Measurements from ENCODE around the gene MLLT3.
"Not testable (repeated sequence)": the region's sequence is repeated elsewhere in the genome, so short reads cannot be mapped to it uniquely, and the experiment has no call there.

MLLT3 gene

GRCh38 chr9:20622330-20623020 lies at the start of gene MLLT3:
TSS of gene MLLT3 (minus strand) at chr9:20622499.
- peak; percentile 80 for DNase-seq (ENCODE audit: insufficient read length, low spot score)
- no peak for FAIRE-seq

DNA sequence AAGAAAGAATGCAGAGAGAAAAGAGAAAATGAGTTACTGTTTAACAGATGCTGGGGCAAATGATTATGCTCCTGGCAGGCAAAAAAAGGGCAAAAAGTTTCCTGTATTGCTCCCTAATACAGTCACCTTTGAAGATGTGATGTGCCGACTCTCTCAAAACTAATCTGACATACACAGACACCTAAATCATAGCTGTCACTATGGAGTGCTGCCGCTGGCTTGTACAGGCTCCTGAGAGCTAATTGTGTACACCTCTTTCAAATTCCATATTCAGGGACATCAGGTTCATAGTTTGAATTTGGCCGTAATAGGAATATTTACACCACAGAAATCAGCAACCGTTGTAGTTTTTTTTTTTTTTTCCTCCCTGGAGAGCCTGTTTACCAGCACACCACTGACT lies 49.3 kb upstream of the MLLT3 start:
- FAIRE-seq (no peak), DNase-seq (ENCODE audit: insufficient read length, low spot score) (no peak)

- FAIRE-seq: no peak
- no peak for DNase-seq (ENCODE audit: insufficient read length, low spot score)
Observed at GRCh38 chr9:20670395-20670794, 48.1 kb upstream of the MLLT3 start.

DNA sequence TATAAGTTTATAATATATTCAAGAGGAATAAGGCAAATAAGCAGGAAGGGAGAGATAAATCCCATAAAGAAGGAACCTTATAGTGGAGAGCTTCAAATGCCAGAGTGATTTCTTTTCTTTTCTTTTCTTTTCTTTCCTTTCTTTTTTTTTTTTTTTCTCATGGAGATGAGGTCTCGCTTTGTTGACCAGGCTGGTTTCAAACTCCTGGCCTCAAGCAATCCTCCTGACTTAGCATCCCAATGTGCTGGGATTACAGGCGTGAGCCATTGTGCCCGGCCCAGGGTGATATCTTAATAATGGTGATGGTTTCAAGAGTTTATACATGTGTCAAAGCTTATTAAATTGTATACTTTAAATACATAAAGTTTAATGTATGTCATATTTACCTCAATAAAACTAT lies 42.2 kb upstream of the MLLT3 start:
- FAIRE-seq (no peak), DNase-seq (ENCODE audit: insufficient read length, low spot score) (no peak)

DNA sequence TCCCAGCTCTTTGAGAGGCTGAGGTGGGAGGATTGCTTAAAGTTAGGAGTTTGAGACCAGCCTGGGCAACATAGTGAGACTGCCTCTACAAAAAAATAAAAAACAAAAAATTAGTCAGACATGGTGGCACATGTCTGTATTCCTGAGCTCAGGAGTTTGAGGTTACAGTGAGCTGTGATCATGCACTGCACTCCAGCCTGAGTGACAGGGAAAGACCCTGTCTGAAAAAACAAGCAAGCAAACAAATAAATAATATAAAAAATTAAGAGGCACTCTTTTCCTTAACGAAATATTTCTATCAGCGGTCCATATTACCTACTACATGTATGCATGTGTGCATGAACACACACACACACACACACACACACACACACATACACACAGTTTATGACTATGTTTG lies 40.8 kb upstream of the MLLT3 start:
- no peak for FAIRE-seq
- no peak for DNase-seq (ENCODE audit: insufficient read length, low spot score)

- DNase-seq (ENCODE audit: insufficient read length, low spot score) (no peak), FAIRE-seq (no peak)
Observed at GRCh38 chr9:20662156-20662555, 39.9 kb upstream of the MLLT3 start.

- DNase-seq (ENCODE audit: insufficient read length, low spot score): no peak
- FAIRE-seq: no peak
Observed at GRCh38 chr9:20659474-20659967, 37.2 kb upstream of the MLLT3 start.

GRCh38 chr9:20658677-20659473 lies 36.6 kb upstream of the MLLT3 start:
- DNase-seq (ENCODE audit: insufficient read length, low spot score) (no peak), FAIRE-seq (no peak)

DNA sequence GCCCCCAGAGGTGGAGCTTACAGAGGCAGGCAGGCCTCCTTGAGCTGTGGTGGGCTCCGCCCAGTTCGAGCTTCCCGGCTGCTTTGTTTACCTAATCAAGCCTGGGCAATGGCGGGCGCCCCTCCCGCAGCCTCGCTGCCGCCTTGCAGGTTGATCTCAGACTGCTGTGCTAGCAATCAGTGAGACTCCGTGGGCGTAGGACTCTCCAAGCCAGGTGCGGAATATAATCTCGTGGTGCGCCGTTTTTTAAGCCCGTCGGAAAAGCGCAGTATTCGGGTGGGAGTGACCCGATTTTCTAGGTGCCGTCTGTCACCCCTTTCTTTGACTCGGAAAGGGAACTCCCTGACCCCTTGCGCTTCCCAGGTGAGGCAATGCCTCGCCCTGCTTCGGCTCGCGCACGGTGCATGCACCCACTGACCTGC lies 36.0 kb upstream of the MLLT3 start:
- not testable (repeated sequence) for FAIRE-seq; DNase-seq (ENCODE audit: insufficient read length, low spot score)

- FAIRE-seq (no peak), DNase-seq (ENCODE audit: insufficient read length, low spot score) (no peak)
Observed at GRCh38 chr9:20651939-20652338, 29.6 kb upstream of the MLLT3 start.

- FAIRE-seq (no peak), DNase-seq (ENCODE audit: insufficient read length, low spot score) (no peak)
Observed at GRCh38 chr9:20650750-20651299, 28.5 kb upstream of the MLLT3 start.

DNA sequence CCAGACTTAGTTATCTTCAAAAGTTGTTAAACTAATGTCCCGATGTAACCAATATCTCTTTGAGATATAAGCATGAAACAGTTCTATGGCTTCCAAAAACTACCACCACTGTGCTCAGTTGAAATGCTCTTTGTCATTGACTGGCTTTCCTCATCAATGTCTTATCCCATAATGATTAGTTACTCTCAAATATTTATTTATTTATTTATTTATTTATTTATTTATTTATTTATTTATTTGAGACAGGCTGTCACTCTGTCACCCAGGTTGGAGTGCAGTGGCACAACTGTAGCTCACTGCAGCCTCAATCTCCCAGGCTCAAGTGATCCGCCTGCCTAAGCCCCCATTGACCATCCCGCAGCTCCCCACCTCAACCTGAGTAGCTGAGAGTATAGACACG lies 28.0 kb upstream of the MLLT3 start:
- FAIRE-seq (no peak), DNase-seq (ENCODE audit: insufficient read length, low spot score) (no peak)

DNA sequence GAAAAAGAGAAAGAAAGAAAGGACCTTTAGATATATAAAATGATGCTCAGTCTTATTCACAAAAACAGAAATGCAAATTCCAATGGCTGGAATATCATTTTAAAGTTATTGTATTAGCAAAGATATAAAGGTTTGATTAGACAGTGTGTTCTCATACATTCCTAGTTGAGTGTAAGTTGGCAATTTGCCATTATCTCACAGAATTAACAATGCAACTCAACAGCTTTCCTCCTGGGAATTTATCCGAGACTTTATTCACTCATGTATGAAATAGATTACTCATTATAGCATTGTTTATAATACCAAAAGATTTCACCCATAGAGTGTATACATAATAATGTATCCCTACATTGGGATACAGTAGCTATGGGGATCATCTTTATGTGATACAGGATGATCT lies 27.1 kb upstream of the MLLT3 start:
- FAIRE-seq (no peak), DNase-seq (ENCODE audit: insufficient read length, low spot score) (no peak)

- FAIRE-seq: no peak
- DNase-seq (ENCODE audit: insufficient read length, low spot score): no peak
Observed at GRCh38 chr9:20646656-20647055, 24.4 kb upstream of the MLLT3 start.

- FAIRE-seq: no peak
Observed at GRCh38 chr9:20643660-20644059, 21.4 kb upstream of the MLLT3 start.

DNA sequence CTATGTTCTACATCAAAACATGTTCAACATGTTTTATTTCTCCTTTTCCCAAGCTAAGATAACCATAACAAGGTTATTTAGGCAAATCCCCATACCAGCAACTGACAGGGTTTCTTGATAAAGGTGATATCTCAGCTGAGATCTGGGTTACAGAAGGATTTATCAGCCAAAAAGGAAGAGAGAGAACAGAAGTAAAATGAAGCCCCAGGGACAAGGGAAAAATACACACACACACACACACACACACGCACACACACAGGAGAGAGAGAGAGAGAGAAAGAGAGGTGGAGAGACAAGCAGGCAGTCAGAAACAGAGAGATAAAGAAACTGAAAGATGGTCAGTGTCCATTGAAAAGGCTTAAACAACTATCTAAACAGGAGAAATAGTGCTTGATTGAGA lies 19.7 kb upstream of the MLLT3 start:
- DNase-seq (ENCODE audit: insufficient read length, low spot score) (no peak), FAIRE-seq (no peak)

More at GRCh38 chr9:20643660-20644059, 21.4 kb upstream of the MLLT3 start:
- DNase-seq (ENCODE audit: insufficient read length, low spot score): no peak

- FAIRE-seq: no peak
- DNase-seq (ENCODE audit: insufficient read length, low spot score): no peak
Observed at GRCh38 chr9:20640331-20641187, 18.3 kb upstream of the MLLT3 start.

- no peak for FAIRE-seq
- no peak for DNase-seq (ENCODE audit: insufficient read length, low spot score)
Observed at GRCh38 chr9:20636888-20637440, 14.7 kb upstream of the MLLT3 start.

DNA sequence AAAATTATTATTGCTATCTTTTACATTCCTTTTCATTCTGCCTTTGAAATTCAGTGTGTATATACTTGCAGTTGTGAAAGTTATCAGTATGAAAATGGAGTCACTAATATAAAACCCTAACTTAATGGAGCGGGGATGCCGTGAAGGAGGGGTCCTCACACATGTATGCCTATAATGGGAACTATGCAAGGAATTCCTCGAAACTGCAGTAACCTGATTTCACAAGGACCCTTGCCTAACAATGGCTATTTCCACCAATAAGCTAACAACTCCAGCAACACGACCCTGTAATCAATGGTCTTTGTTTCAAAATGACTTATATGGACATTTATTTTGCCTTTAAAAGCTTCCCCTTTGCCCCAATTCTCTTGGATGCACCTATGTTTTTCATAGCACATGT lies 12.6 kb upstream of the MLLT3 start:
- FAIRE-seq: no peak
- no peak for DNase-seq (ENCODE audit: insufficient read length, low spot score)

DNA sequence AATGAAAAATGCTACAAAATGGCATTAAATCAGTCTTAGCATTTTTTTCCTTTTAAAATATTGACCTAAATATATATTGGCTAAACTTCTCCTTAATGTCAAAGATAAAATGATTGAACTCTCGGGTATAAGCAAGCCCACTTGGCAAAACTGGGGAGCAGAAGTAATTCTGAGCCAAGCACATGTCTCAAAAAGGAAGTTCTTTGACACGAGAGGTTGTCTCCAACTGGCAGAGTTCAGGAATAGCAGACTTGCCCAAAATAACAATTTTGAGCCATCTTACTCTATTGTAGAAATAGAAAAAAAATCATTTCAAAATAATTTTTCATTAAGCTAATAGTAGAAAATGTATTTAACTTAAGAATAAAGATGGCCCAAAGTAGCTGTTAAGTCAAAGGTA lies 10.4 kb upstream of the MLLT3 start:
- no peak for DNase-seq (ENCODE audit: insufficient read length, low spot score)
- no peak for FAIRE-seq

Data from HTR-8/SVneo (cell line).